Measurements from ENCODE around the gene PGAP6. TPM values are rescaled to one million over a fixed set of nuclear protein-coding genes. Genes with fewer than 3 reads are reported as not detected.

The PGAP6 gene
- polyA plus RNA-seq, 2 of the 4 experiments (the other 2 are of a cell fraction): 25.9 to 38.1 TPM

DNA sequence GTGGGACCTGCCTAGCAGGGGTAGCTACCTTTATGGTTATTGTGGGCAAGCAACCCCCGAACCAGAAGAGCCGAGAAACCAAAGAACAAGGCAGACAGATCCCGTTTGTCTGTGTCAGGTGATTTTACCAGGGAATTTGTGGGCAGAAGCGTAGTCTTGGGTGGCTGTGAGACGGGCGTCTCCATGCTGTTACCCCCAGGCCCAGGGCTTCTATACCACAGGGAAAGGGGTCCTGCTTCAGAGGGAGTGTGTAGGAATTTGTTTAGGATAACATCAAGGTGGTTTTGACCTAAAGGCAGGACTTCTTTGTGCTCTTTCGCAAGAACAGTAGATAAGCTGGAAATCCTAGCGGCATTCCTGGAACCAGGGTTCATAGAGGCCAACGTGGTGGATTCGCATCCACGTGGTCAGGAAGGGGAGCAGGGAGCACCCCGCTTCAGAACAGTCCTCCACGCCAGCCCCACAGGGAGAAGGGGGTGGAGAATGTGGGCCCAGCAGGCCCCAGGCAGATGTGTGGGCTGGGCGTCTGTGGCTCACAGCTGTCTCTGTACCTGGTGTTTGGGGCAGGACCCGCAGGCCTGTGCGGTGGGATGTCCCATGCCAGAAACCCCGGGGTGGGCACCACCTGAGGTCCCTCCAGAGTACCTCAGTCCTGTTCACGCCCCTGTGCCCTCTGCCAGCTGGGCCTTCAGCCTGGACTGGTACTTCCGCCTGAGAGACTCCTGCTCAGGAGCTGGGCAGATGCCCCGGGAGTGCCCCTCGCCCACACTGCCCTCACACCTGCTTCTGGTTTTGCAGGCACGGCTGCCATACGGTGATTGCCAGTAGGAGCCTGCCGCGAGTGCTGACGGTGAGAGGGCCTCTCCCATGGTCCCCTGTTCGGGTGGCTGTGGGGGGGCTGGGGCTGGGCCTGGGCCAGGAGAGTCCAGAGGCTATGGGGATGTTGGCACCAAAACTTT, 24.0 kb upstream of the PGAP6 start:
- Histone ChIP-seq H3K4me1 (0 out of 3 replicates have a peak, but pooled peaks cover 6% of the 10 kb centered on the region), H3K9me3 (no peaks in the 10 kb centered on the region), H3K27ac (no peak overlapping the region), H3K4me3 (no peak overlapping the region), H3K4me2 (no peak overlapping the region)
- ChIA-PET POLR2A (no interaction called here), CTCF (interaction anchor here (1.1 kb wide), 1 partner anchor 310 kb away, joined by 3 read pairs; no protein-coding TSS in a partner anchor)
- FAIRE-seq: no peak
- WGBS (ENCODE audit: missing lambda C conversion rate): 92% methylated on average over 17 of the region's 27 CpGs
- ATAC-seq: no peak
- TF ChIP-seq NR3C1 (IDR thresholded peaks at IDR 0.05): no peak
- peak in 1 of 2 experiments; percentile 41; a peak in 1 of 4 replicates for TF ChIP-seq CEBPB (IDR thresholded peaks at IDR 0.05)
- DNase-seq (ENCODE audit: low read depth in 1 of 2, low spot score in 1 of 2): no peak

DNA sequence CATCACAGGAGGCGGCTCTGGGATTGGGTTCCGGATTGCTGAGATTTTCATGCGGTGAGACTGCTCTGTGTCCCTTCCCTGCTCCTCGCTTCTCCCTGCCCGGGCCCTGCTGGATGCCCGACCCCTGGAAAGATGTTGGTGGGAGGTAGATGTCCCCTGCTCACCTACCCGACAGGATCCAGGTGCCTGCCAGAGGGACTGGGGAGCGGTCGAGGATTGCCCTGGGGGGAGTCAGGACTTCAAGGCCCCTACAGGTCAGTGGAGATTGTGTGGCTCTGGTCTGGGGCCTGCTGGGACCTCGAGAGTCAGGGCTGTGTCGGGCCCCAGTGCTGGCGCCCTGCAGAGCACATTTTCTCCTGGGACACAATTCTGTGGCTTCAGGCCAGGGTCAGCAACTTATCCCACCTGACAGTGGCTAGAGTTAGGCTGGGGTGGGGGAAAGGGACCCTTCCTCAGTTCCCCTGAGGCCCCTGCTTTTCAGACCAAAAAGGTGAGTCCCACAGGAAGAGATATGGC, 23.3 kb upstream of the PGAP6 start:
- DNase-seq (ENCODE audit: low read depth in 1 of 2, low spot score in 1 of 2): no peak
- Histone ChIP-seq H3K4me3 (no peak overlapping the region), H3K4me1 (peaks cover 14% of the 10 kb centered on the region; the same call in 2 of the 3 replicates), H3K27ac (no peak overlapping the region), H3K9me3 (no peaks in the 10 kb centered on the region), H3K4me2 (no peak overlapping the region)
- ChIA-PET POLR2A (no interaction called here), CTCF (no interaction called here)
- WGBS (ENCODE audit: missing lambda C conversion rate): 97% methylated on average over 10 of the region's 12 CpGs
- no peak for ATAC-seq
- TF ChIP-seq HOXB5 (CRISPR knock-in tag; IDR thresholded peaks at IDR 0.05) (no peak), MAFK (IDR thresholded peaks at IDR 0.05; ENCODE audit: partially characterized antibody) (no peak), FOSB (CRISPR knock-in tag; IDR thresholded peaks at IDR 0.05) (no peak), ESRRA (IDR thresholded peaks at IDR 0.05; ENCODE audit: borderline replicate concordance, low read length) (no peak), SREBF2 (IDR thresholded peaks at IDR 0.05) (no peak), GATA3 (IDR thresholded peaks at IDR 0.05; ENCODE audit: borderline replicate concordance) (no peak), MAZ (IDR thresholded peaks at IDR 0.05; ENCODE audit: borderline replicate concordance, low read depth, low read length) (no peak)
- no peak for FAIRE-seq

DNA sequence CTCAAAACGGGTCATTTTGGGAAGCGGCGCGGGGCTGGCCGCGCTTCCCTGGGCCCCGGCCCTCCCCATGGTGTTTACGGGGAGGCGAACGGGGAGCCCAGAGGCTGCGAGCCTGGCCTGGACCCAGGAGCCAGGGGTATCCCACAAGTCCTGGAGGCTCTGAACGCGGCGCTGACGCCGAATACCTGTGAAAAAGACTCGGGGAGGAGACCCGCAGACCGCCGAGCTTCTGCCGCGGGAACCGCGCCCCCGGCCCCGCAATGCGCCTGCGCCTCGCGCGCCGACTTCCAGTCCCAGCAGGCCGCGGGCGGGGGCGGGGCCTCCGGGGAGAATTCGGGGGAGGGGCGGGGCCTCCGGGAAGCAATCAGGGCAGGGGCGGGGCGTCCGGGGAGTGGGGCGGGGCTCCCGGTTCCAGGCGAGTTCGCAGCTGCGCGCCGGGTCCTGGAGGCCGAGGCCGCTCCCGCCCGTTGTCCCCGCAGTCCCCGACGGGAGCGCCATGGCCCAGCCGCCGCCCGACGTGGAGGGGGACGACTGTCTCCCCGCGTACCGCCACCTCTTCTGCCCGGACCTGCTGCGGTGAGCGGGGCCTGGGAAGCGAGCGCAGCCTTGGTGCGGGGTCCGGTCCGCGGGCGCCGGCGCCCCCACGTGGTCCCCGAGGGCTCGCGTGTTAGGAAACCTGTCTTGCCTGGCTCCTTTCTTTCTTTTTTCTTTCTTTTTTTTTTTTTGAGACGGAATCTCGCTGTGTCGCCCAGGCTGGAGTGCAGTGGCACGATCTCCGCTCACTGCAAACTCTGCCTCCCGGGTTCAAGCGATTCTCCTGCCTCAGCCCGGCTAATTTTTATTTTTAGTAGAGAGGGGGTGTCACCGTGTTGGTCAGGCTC, 19.9 kb upstream of the PGAP6 start, which contains the start of gene DECR2:
Gene DECR2, plus strand, starts transcription at position 418 of the 881 bp plus-strand sequence. Its CDS starts 79 bp downstream, at position 497.
- Histone ChIP-seq H3K4me3 (peak within 1 kb of the TSS; percentile 64), H3K4me2 (peak within 1 kb of the TSS; percentile 84), H3K9me3 (no peaks in the 10 kb centered on the region), H3K27ac (peak within 1 kb of the TSS; percentile 81 to 88), H3K4me1 (peaks cover 37% of the 10 kb centered on the region)
- under 1% methylated on average over 35 of the region's 91 CpGs for WGBS (ENCODE audit: missing lambda C conversion rate)
- ATAC-seq: peak; percentile 57 to 76
- ChIA-PET POLR2A (interaction anchor here (0.6 to 1.7 kb wide), 10 partner anchors 12 to 330 kb away, joined by 3 to 6 read pairs (median 4); partner anchors contain the start of genes MRPL28 and RAB11FIP3), CTCF (interaction anchor here (0.6 to 2.3 kb wide), 8 partner anchors 9 to 339 kb away, joined by 3 to 14 read pairs (median 4); partner anchors contain the start of gene RAB11FIP3)
- no peak for FAIRE-seq
- DNase-seq (ENCODE audit: low read depth in 1 of 2, low spot score in 1 of 2): peak; percentile 80 to 93
- TF ChIP-seq KDM5A (IDR thresholded peaks at IDR 0.05) (0 out of 2 replicates have a peak, but pooled peaks have one; percentile 9), HOXB5 (CRISPR knock-in tag; IDR thresholded peaks at IDR 0.05) (no peak), CTCF (IDR thresholded peaks at IDR 0.05) (peak; percentile 67), JUN (IDR thresholded peaks at IDR 0.05) (peak; percentile 74 to 96), ATOH8 (CRISPR knock-in tag; IDR thresholded peaks at IDR 0.05; ENCODE audit: low read depth) (no peak), TFCP2L1 (CRISPR knock-in tag; IDR thresholded peaks at IDR 0.05) (0 out of 2 replicates have a peak, but pooled peaks have one; percentile 65), MAFK (IDR thresholded peaks at IDR 0.05; ENCODE audit: partially characterized antibody) (no peak), POLR2A (IDR thresholded peaks at IDR 0.05; ENCODE audit: low read length) (peak; percentile 86), TP53 (CRISPR knock-in tag; IDR thresholded peaks at IDR 0.05) (peak; percentile 69; the same call in 1 of the 2 replicates), HOXB13 (CRISPR knock-in tag; IDR thresholded peaks at IDR 0.05; ENCODE audit: low read depth) (no peak), RAD21 (conservative IDR thresholded peaks at IDR 0.05 in 1 of 2, IDR thresholded peaks at IDR 0.05 in 1 of 2) (peak; percentile 35 to 47; a peak in 3 of 5 replicates), SMC3 (IDR thresholded peaks at IDR 0.05) (peak; percentile 57; the same call in 1 of the 3 replicates), PHF8 (IDR thresholded peaks at IDR 0.05; ENCODE audit: borderline replicate concordance, low read depth) (peak; percentile 70), E2F6 (IDR thresholded peaks at IDR 0.05; ENCODE audit: borderline replicate concordance, low read depth) (peak; percentile 66; the same call in 1 of the 2 replicates), PBX3 (IDR thresholded peaks at IDR 0.05) (peak; percentile 3)
- TF ChIP-seq, protein P1, sequence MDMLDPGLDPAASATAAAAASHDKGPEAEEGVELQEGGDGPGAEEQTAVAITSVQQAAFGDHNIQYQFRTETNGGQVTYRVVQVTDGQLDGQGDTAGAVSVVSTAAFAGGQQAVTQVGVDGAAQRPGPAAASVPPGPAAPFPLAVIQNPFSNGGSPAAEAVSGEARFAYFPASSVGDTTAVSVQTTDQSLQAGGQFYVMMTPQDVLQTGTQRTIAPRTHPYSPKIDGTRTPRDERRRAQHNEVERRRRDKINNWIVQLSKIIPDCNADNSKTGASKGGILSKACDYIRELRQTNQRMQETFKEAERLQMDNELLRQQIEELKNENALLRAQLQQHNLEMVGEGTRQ (IDR thresholded peaks at IDR 0.05): peak; percentile 57; the same call in 1 of the 2 replicates
- TF ChIP-seq, protein P2, sequence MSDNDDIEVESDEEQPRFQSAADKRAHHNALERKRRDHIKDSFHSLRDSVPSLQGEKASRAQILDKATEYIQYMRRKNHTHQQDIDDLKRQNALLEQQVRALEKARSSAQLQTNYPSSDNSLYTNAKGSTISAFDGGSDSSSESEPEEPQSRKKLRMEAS (IDR thresholded peaks at IDR 0.05): peak; percentile 81
